ENCODE measurements around the gene CCT5.
"Not testable (repeated sequence)": the region's sequence is repeated elsewhere in the genome, so short reads cannot be mapped to it uniquely, and the experiment has no call there.

The CCT5 gene

GRCh38 chr5:10243660-10244240 lies 6.3 kb upstream of the CCT5 start:
- H3K4me3 ChIP-seq (ENCODE audit: low read length) = no peak overlapping the region
- no peak for TF ChIP-seq CTCF (IDR thresholded peaks at IDR 0.05; ENCODE audit: insufficient read depth, low read depth, low read length, missing control alignments)
- peak; percentile 51 for DNase-seq (ENCODE audit: low read depth)

- TF ChIP-seq CTCF (IDR thresholded peaks at IDR 0.05; ENCODE audit: insufficient read depth, low read depth, low read length, missing control alignments) = no peak
- no peak overlapping the region for H3K4me3 ChIP-seq (ENCODE audit: low read length)
- DNase-seq (ENCODE audit: low read depth) = no peak
Observed at GRCh38 chr5:10244342-10244944, 5.6 kb upstream of the CCT5 start.

GRCh38 chr5:10246761-10247160 lies 3.3 kb upstream of the CCT5 start:
- no peak overlapping the region for H3K4me3 ChIP-seq (ENCODE audit: low read length)
- TF ChIP-seq CTCF (IDR thresholded peaks at IDR 0.05; ENCODE audit: insufficient read depth, low read depth, low read length, missing control alignments) = no peak
- DNase-seq (ENCODE audit: low read depth) = peak; percentile 13

- DNase-seq (ENCODE audit: low read depth); H3K4me3 ChIP-seq (ENCODE audit: low read length): not testable (repeated sequence)
Observed at GRCh38 chr5:10247217-10247616, 2.9 kb upstream of the CCT5 start.

GRCh38 chr5:10248378-10249260 lies 1.5 kb upstream of the CCT5 start:
- no peak for DNase-seq (ENCODE audit: low read depth)
- peak overlapping the region; percentile 100 for H3K4me3 ChIP-seq (ENCODE audit: low read length)
- TF ChIP-seq CTCF (IDR thresholded peaks at IDR 0.05; ENCODE audit: insufficient read depth, low read depth, low read length, missing control alignments) = no peak

- TF ChIP-seq CTCF (IDR thresholded peaks at IDR 0.05; ENCODE audit: insufficient read depth, low read depth, low read length, missing control alignments) = no peak
- peak overlapping the region; percentile 100 for H3K4me3 ChIP-seq (ENCODE audit: low read length)
- peak; percentile 39 for DNase-seq (ENCODE audit: low read depth)
Observed at GRCh38 chr5:10250806-10251276, 761 bp downstream of the CCT5 start.

GRCh38 chr5:10251405-10251804 lies 1.3 kb downstream of the CCT5 start:
- peak overlapping the region; percentile 100 for H3K4me3 ChIP-seq (ENCODE audit: low read length)
- no peak for TF ChIP-seq CTCF (IDR thresholded peaks at IDR 0.05; ENCODE audit: insufficient read depth, low read depth, low read length, missing control alignments)
- DNase-seq (ENCODE audit: low read depth) = peak; percentile 18
